Omental fat pad (tissue), 4 donors: ENCODE results near the gene GYS1. TPM values are rescaled to one million over a fixed set of nuclear protein-coding genes. Genes with fewer than 3 reads are reported as not detected.

ENCODE experiments used
- ATAC-seq: fragments of 150-250 bp; one replicate; pipeline ENCODE4 v1.9.1; 2016; ENCODE audit warnings: mild to moderate bottlenecking, moderate library complexity; ENCODE audit not compliant: low FRiP score
- DNase-seq: peaks from one replicate; pipeline ENCODE4 v3.0.0-alpha.2; 2019; ENCODE audit warnings: low spot score
- total RNA-seq, 4 donors: library from RNA; depleted of rRNA; stranded (reverse); fragments of >200 nt; gene quantifications; one replicate each; pipeline ENCODE4 v1.1.0, GENCODE V29; 2016
- TF ChIP-seq, protein P1 (sequence below), 3 donors: fragments of 450-650 bp; IDR thresholded peaks; one replicate each; pipeline ENCODE4 v1.5.1; 2016 to 2017; ENCODE audit warnings: antibody characterized with exemption in 3 of 3, mild to moderate bottlenecking in 3 of 3, moderate library complexity in 2 of 3

Gene GYS1
- total RNA-seq, 4 donors from 2014 or later = 34.3 to 41.0 (median 38.8) TPM

DNA sequence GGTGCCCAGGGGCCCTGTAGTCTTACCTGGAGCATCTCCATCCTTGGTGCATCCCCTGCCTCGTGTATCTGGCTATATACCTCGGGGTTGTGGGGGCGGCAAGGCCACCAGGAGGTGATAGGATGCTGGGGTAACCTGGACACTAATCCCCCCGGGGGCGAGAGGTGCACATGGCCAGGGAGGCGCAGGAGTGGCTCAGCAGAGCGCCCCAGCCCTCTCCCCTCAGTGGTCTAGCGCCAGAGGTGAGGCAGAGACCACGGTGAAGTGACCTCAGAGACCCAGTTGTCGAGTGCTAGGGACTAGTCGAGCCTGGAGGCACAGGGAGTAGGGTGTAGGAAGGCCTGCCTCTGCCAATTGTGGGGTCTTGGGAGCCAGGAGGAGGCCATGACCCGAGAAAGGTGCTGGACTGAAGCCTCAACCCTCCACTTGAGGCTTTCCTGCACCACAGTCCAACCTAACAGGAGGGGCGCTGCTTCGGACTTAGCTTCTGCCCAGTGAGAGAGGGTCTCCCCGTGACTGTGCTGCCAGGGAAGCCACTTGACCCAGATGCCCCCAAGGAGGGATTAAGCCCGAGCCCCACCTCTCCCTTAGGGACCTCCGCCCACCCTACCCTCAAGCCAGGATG is 24.0 kb upstream of the GYS1 start, which contains the start of gene LHB:
Gene LHB, minus strand, starts transcription at position 51 of the 625 bp plus-strand sequence. Its CDS starts 10 bp downstream, at position 41.
- TF ChIP-seq, protein P1, sequence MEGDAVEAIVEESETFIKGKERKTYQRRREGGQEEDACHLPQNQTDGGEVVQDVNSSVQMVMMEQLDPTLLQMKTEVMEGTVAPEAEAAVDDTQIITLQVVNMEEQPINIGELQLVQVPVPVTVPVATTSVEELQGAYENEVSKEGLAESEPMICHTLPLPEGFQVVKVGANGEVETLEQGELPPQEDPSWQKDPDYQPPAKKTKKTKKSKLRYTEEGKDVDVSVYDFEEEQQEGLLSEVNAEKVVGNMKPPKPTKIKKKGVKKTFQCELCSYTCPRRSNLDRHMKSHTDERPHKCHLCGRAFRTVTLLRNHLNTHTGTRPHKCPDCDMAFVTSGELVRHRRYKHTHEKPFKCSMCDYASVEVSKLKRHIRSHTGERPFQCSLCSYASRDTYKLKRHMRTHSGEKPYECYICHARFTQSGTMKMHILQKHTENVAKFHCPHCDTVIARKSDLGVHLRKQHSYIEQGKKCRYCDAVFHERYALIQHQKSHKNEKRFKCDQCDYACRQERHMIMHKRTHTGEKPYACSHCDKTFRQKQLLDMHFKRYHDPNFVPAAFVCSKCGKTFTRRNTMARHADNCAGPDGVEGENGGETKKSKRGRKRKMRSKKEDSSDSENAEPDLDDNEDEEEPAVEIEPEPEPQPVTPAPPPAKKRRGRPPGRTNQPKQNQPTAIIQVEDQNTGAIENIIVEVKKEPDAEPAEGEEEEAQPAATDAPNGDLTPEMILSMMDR (IDR thresholded peaks at IDR 0.05) = no peak
- ATAC-seq = no peak
- no peak for DNase-seq

DNA sequence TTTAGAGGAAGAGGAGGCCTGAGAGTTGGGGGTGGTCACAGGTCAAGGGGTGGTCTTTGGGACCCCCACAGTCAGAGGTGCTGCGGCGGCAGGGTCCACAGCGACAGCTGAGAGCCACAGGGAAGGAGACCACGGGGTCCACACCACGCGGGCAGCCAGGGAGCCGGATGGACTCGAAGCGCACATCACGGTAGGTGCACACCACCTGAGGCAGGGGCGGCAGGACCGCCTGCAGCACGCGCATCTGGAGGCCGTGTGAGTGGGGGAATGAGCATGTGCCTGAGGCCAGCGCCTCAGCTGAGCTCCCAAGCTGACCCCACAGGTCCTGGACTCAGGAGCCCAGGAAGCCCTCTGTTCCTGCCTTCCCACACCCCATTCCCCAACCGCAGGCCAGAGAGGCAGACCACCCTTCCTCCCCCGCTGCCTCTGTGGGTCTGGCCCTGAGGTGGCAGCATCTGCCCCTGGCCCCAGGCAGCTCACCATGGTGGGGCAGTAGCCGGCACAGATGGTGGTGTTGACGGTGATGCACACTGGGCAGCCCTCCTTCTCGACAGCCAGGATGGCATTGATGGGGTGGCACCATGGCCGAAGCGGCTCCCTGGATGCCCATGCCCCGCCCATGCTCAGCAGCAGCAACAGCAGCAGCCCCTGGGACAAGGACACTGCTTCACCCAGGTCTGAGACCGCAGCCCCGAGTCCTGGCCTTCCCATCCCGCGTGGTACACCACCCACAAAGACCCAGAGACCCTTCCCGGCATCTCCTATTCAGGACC is 23.1 kb upstream of the GYS1 start:
- DNase-seq = no peak
- ATAC-seq = no peak
- TF ChIP-seq, protein P1 (IDR thresholded peaks at IDR 0.05) = no peak

DNA sequence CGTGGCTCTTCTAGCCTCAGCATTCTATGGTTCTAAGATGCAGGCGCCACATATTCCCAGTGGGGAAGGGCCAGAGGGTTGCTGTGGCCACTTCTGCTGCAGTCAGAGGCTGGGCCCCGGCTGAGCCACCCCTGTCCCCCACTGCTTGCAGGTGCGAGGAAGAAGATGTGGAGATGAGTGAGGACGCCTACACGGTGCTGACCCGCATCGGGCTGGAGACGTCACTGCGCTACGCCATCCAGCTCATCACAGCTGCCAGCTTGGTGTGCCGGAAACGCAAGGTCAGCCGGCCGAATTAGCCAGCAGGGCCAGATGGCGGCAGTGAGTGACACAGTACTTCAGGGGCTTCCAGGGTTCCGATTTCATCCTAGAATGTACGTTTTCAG is 21.8 kb upstream of the GYS1 start:
- TF ChIP-seq, protein P1 (IDR thresholded peaks at IDR 0.05) = no peak
- no peak for ATAC-seq

DNA sequence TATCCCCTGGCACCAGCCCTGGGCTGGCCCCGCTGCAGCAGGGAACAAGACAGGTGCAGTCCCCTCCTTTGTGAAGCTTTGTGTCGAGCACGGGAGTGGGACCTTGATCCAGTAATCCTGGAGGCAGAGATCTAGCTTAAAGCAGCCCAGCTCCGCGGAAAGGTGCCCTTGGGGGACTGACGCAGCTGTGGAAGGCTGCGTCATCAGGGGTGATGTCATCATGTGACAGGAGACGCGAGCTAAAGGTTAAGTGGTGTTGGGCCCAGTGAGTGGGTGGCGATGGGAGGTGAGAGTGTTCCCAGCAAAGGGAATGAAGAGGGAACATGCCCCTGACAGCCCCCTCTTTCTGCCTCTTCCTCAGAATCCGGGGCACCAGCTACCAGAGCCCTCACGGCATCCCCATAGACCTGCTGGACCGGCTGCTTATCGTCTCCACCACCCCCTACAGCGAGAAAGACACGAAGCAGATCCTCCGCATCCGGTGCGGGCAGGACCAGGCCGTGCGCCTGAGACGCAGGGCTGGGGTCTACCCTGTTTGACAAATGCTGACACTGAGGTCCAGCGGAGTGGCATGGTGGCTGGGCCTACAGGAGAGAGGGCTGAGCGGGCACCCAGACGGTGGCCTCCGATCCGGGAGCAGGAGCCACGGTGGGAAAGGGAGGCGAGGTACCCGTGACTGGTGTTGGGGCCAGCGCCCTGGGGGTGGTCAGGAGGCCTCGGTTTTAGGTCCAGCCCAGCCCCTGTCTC is 21.2 kb upstream of the GYS1 start:
- DNase-seq (no peak), ATAC-seq (no peak)
- TF ChIP-seq, protein P1 (IDR thresholded peaks at IDR 0.05) = no peak

More for the DNA sequence above, 21.8 kb upstream of the GYS1 start:
- DNase-seq = no peak

DNA sequence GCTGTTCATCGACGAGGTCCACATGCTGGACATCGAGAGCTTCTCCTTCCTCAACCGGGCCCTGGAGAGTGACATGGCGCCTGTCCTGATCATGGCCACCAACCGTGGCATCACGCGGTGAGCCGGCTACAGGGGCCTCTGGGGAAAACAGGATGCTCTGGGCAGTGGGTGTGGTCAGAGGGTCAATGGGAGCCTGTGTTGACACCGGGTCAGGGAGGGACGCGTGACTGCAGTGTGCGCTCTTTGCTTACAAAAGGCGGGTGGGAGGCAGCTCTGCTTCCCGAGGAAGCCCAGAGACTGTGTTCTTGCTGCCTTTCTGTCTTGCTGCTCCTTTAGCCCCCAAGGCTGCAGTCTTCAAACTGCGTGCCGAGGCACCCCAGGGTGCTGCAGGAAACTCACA is 18.1 kb upstream of the GYS1 start:
- DNase-seq (no peak), ATAC-seq (no peak)
- TF ChIP-seq, protein P1 (IDR thresholded peaks at IDR 0.05) = no peak

DNA sequence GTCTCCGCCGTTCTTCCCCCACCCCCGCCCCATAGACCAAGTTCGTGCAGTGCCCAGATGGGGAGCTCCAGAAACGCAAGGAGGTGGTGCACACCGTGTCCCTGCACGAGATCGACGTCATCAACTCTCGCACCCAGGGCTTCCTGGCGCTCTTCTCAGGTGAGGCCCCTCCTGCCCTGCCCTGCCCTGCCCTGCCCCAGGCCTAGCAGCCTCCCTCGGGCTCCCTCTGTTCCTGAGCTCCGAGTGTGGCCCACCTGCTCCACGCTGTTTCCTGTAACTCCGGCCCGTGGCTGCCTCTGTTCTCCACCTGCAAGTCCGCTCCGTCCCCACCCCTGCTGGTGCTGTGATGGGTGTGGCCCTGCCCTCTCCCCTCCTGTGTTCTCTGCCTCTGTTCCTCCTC is 17.3 kb upstream of the GYS1 start:
- DNase-seq = no peak
- no peak for ATAC-seq
- TF ChIP-seq, protein P1 (IDR thresholded peaks at IDR 0.05) = no peak
